Prostate gland (tissue), 2 donors: ENCODE results near the gene ADH1B.

Source experiments
- CTCF ChIP-seq, 4 experiments: fragments of 200-600 bp in 2 of 4; fragments of 450-650 bp in 2 of 4; sonication (generic) in 2 of 4; IDR thresholded peaks; 1 replicate in 3 of 4; 2 replicates in 1 of 4; pipeline ENCODE4 v1.5.1; 2016 to 2019; ENCODE audit warnings: antibody characterized with exemption in 4 of 4, mild to moderate bottlenecking in 2 of 4, moderate library complexity in 2 of 4
- POLR2A ChIP-seq: fragments of 450-650 bp; IDR thresholded peaks from one replicate; pipeline ENCODE4 v1.6.1; 2016; ENCODE audit warnings: antibody characterized with exemption, mild to moderate bottlenecking
- POLR2AphosphoS5 ChIP-seq: sonication (generic); formaldehyde crosslinking; IDR thresholded peaks from one replicate; pipeline ENCODE4 v1.6.1; 2017; ENCODE audit warnings: antibody characterized with exemption

GRCh38 chr4:99276417-99276816 is 44.8 kb downstream of the ADH1B start:
- TF ChIP-seq POLR2AphosphoS5 (no peak), CTCF (IDR thresholded peaks at IDR 0.05) (no peak), POLR2A (no peak)
